Astrocyte (in vitro differentiated cells and primary cell): ENCODE results near the gene GYPA. TPM values are rescaled to one million over a fixed set of nuclear protein-coding genes. Genes with fewer than 3 reads are reported as not detected.
"Not testable (repeated sequence)": the region's sequence is repeated elsewhere in the genome, so short reads cannot be mapped to it uniquely, and the experiment has no call there.

Experiments
- DNase-seq: peaks from one replicate; pipeline ENCODE4 v3.0.0-alpha.2; 2010; ENCODE audit warnings: low read depth
- FAIRE-seq: peaks from 2 replicates; lab custom pipeline; 2011; peaks lifted over from hg19 to GRCh38; lab: Jason Lieb, UNC
- H2AFZ ChIP-seq: 2 replicates; pipeline ENCODE4 v1.6.0; 2012; ENCODE audit warnings: low read depth, low read length, inconsistent platforms
- H3K27ac ChIP-seq: 2 replicates; pipeline ENCODE4 v1.5.1; 2011; ENCODE audit warnings: low read depth, low read length, inconsistent platforms
- H3K27me3 ChIP-seq: 2 replicates; pipeline ENCODE4 v1.6.0; 2011; ENCODE audit warnings: low read length, inconsistent platforms; ENCODE audit not compliant: insufficient read depth
- H3K36me3 ChIP-seq: 2 replicates; pipeline ENCODE4 v1.5.1; 2011; ENCODE audit warnings: low read length, inconsistent platforms; ENCODE audit not compliant: insufficient read depth
- H3K4me1 ChIP-seq: 2 replicates; pipeline ENCODE4 v1.5.1; 2011; ENCODE audit warnings: low read length, inconsistent platforms; ENCODE audit not compliant: insufficient read depth
- H3K4me2 ChIP-seq: 2 replicates; pipeline ENCODE4 v1.6.0; 2012; ENCODE audit warnings: low read length, inconsistent platforms
- H3K4me3 ChIP-seq: 2 replicates; pipeline ENCODE4 v1.5.1; 2011; ENCODE audit warnings: low read depth, mild to moderate bottlenecking, low read length, inconsistent platforms; ENCODE audit not compliant: insufficient read depth
- H3K79me2 ChIP-seq: 2 replicates; pipeline ENCODE4 v1.6.0; 2012; ENCODE audit warnings: mild to moderate bottlenecking, low read length, inconsistent platforms; ENCODE audit not compliant: insufficient read depth
- H3K9ac ChIP-seq: 2 replicates; pipeline ENCODE4 v1.6.0; 2012; ENCODE audit warnings: mild to moderate bottlenecking, low read length, inconsistent platforms
- H3K9me3 ChIP-seq: 2 replicates; pipeline ENCODE4 v1.5.1; 2012; ENCODE audit warnings: low read depth, mild to moderate bottlenecking, low read length, inconsistent platforms; ENCODE audit not compliant: insufficient read depth
- H4K20me1 ChIP-seq: 2 replicates; pipeline ENCODE4 v1.6.0; 2012; ENCODE audit warnings: low read length, inconsistent platforms; ENCODE audit not compliant: insufficient read depth
- H3K27ac Mint-ChIP-seq: one replicate; pipeline ENCODE4 v1.8.0; 2021; ENCODE audit warnings: mild to moderate bottlenecking, mixed read lengths; ENCODE audit not compliant: unreplicated experiment
- H3K27me3 Mint-ChIP-seq: one replicate; pipeline ENCODE4 v1.8.0; 2021; ENCODE audit warnings: low read depth, mixed read lengths; ENCODE audit not compliant: unreplicated experiment
- H3K36me3 Mint-ChIP-seq: one replicate; pipeline ENCODE4 v1.8.0; 2021; ENCODE audit warnings: low read depth, mixed read lengths; ENCODE audit not compliant: unreplicated experiment
- H3K4me1 Mint-ChIP-seq: one replicate; pipeline ENCODE4 v1.8.0; 2021; ENCODE audit warnings: low read depth, mixed read lengths; ENCODE audit not compliant: unreplicated experiment
- H3K4me3 Mint-ChIP-seq: one replicate; pipeline ENCODE4 v1.8.0; 2021; ENCODE audit warnings: mild to moderate bottlenecking, moderate library complexity, mixed read lengths; ENCODE audit not compliant: unreplicated experiment
- H3K9me3 Mint-ChIP-seq: one replicate; pipeline ENCODE4 v1.8.0; 2021; ENCODE audit warnings: mild to moderate bottlenecking, mixed read lengths; ENCODE audit not compliant: unreplicated experiment
- total RNA-seq: library from RNA; stranded (reverse); gene quantifications from 2 replicates; pipeline ENCODE4 v1.2.1, GENCODE V29; 2021

The GYPA gene
- total RNA-seq, 1 donor from 2014 or later: not detected

DNA sequence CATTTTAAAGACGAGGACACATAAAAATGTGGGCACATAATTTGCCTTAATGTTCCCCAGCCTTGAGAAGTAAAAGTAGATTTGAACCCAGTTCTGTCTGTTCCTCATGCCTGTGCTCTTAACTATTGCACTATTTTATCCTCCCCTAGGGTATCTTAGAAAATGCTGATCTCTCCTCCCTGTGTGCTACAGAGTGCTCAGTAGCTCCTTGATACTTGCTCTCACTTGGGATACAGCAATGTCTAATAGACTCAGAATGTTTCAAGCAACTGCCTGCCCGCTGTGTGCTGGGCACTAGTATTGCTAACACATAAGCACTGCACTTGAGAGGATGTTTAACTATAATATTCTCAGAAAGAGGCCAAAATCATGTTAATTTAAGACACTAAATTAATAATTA lies 971 bp downstream of the GYPA start:
- not testable (repeated sequence) for H3K4me3 ChIP-seq, FAIRE-seq, H3K79me2 ChIP-seq, H3K4me2 ChIP-seq, H3K9ac ChIP-seq, H3K36me3 ChIP-seq, H3K27ac Mint-ChIP-seq, DNase-seq, H3K4me3 Mint-ChIP-seq, H3K27me3 Mint-ChIP-seq, H3K27me3 ChIP-seq, H3K9me3 ChIP-seq, H3K4me1 ChIP-seq, H3K36me3 Mint-ChIP-seq, H4K20me1 ChIP-seq, H3K27ac ChIP-seq, H3K9me3 Mint-ChIP-seq, H2AFZ ChIP-seq, H3K4me1 Mint-ChIP-seq

GRCh38 chr4:144138239-144138638 lies 2.3 kb downstream of the GYPA start:
- not testable (repeated sequence) for H3K27ac Mint-ChIP-seq, H3K27me3 ChIP-seq, H3K4me3 Mint-ChIP-seq, H3K27ac ChIP-seq, H3K4me3 ChIP-seq, H4K20me1 ChIP-seq, H3K9ac ChIP-seq, H3K36me3 ChIP-seq, H3K4me1 ChIP-seq, H3K4me1 Mint-ChIP-seq, H3K27me3 Mint-ChIP-seq, H2AFZ ChIP-seq, H3K79me2 ChIP-seq, H3K9me3 ChIP-seq, H3K4me2 ChIP-seq, FAIRE-seq, DNase-seq, H3K36me3 Mint-ChIP-seq, H3K9me3 Mint-ChIP-seq

DNA sequence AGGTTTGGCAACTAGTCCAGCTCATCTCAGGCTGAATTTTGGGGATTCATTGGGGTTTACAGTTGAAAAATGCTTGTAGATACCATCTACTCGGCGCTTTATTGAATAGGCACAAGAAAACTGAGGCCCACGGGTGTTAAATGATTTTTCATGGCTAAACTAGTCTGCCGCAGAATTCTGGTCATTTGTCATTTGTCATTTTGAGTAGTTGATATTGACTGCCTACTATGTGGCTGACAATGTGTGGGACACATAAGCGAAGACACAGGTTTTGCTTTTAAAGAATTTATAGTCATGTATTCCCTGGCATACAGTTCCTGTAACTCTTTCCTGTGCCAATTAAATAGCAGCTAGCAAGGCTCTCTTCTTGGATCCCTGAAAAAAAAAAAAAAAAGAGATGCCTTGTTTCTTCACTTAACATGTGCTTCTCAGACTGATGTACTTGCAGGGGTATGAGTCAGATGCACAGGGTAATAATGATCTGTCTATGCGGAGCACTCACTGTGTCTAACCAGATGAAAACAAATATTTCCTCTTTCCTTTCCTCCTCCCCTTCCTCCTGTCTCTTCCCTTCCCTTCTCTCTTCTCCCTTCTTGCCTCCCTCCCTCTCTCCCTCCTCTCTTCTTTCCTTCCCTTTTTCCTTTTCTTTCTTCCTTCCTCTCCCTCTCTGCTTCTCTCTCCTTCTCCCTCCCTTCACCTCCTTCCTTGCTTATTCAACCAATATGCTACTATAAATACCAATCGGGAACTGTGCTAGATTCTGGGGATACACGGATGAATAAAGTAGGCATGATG lies 3.2 kb downstream of the GYPA start:
- not testable (repeated sequence) for H3K27me3 ChIP-seq, H3K4me3 Mint-ChIP-seq, H3K4me3 ChIP-seq, H3K9ac ChIP-seq, H3K9me3 ChIP-seq, FAIRE-seq, DNase-seq, H3K4me1 ChIP-seq, H3K4me2 ChIP-seq, H2AFZ ChIP-seq, H3K79me2 ChIP-seq, H4K20me1 ChIP-seq, H3K27ac Mint-ChIP-seq, H3K36me3 Mint-ChIP-seq, H3K27ac ChIP-seq, H3K9me3 Mint-ChIP-seq, H3K36me3 ChIP-seq, H3K27me3 Mint-ChIP-seq, H3K4me1 Mint-ChIP-seq

GRCh38 chr4:144136189-144136588 lies 4.3 kb downstream of the GYPA start:
- H3K4me1 ChIP-seq, H3K27me3 ChIP-seq, H3K27me3 Mint-ChIP-seq, FAIRE-seq, DNase-seq, H3K27ac ChIP-seq, H3K9ac ChIP-seq, H3K36me3 Mint-ChIP-seq, H3K4me3 Mint-ChIP-seq, H3K9me3 Mint-ChIP-seq, H3K79me2 ChIP-seq, H3K4me1 Mint-ChIP-seq, H3K4me2 ChIP-seq, H4K20me1 ChIP-seq, H2AFZ ChIP-seq, H3K36me3 ChIP-seq, H3K9me3 ChIP-seq, H3K27ac Mint-ChIP-seq, H3K4me3 ChIP-seq: not testable (repeated sequence)

DNA sequence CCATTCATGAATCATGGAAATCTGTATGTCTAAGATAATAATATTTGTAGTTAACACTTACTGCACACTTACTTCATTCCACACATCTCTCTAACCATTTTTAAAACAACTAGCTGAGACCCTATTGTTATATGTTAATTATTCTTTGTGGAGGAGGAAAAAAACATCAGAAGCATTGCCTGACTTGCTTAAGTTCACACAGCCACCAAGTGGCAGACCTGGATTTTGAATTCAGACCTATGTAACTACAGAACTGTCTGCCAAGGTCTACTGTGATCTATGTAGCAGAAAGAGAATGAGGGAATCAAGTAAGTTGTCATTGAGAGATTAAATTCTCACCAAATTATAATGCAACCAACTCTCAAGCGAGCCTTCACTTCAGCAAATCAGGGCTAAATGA lies 10.4 kb downstream of the GYPA start:
- DNase-seq, H3K9me3 ChIP-seq, H3K9ac ChIP-seq, FAIRE-seq, H3K36me3 ChIP-seq, H3K4me3 Mint-ChIP-seq, H3K36me3 Mint-ChIP-seq, H3K4me1 Mint-ChIP-seq, H3K4me2 ChIP-seq, H3K27ac Mint-ChIP-seq, H3K79me2 ChIP-seq, H3K27me3 Mint-ChIP-seq, H4K20me1 ChIP-seq, H3K4me1 ChIP-seq, H3K9me3 Mint-ChIP-seq, H3K4me3 ChIP-seq, H3K27ac ChIP-seq, H3K27me3 ChIP-seq, H2AFZ ChIP-seq: not testable (repeated sequence)

- not testable (repeated sequence) for H3K4me2 ChIP-seq, H3K4me3 ChIP-seq, H3K27me3 Mint-ChIP-seq, H3K4me3 Mint-ChIP-seq, H3K9me3 Mint-ChIP-seq, H3K36me3 Mint-ChIP-seq, H3K4me1 ChIP-seq, DNase-seq, H3K9ac ChIP-seq, FAIRE-seq, H3K27ac Mint-ChIP-seq, H3K79me2 ChIP-seq, H3K27ac ChIP-seq, H3K36me3 ChIP-seq, H3K9me3 ChIP-seq, H2AFZ ChIP-seq, H4K20me1 ChIP-seq, H3K4me1 Mint-ChIP-seq, H3K27me3 ChIP-seq
Measured at GRCh38 chr4:144129336-144129875, 11.1 kb downstream of the GYPA start.
